NCI-H2171 treated with DMSO at 0.1 percent for 48 hours (cell line): ENCODE results near the gene TIMM44.
A peak's percentile ranks its signal among the peaks of the same experiment; 100 is the strongest.

Source experiments
- DNase-seq: peaks from one replicate; lab custom pipeline; 2025; lab: John Stamatoyannopoulos, UW

TIMM44 gene

DNA sequence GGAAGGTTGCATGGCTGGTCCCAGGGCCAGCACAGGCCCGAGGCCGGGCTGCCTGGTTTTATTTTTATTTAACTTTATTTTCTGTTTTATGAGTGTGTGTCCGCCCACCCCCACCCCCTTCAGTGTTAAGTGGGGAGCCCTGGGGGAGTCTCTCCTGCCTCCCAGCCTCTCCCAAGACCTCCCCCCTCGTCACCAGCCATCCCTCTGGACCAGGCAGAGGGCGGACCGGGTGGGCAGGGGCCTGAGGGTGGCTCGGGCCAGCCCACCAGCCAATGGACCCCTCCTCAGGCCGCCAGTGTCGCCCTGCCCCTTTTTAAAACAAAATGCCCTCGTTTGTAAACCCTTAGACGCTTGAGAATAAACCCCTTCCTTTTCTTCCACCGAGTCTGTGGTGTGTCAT, 29.4 kb downstream of the TIMM44 start:
- DNase-seq = no peak

GRCh38 chr19:7913652-7914051, 29.8 kb downstream of the TIMM44 start:
- DNase-seq = no peak

DNA sequence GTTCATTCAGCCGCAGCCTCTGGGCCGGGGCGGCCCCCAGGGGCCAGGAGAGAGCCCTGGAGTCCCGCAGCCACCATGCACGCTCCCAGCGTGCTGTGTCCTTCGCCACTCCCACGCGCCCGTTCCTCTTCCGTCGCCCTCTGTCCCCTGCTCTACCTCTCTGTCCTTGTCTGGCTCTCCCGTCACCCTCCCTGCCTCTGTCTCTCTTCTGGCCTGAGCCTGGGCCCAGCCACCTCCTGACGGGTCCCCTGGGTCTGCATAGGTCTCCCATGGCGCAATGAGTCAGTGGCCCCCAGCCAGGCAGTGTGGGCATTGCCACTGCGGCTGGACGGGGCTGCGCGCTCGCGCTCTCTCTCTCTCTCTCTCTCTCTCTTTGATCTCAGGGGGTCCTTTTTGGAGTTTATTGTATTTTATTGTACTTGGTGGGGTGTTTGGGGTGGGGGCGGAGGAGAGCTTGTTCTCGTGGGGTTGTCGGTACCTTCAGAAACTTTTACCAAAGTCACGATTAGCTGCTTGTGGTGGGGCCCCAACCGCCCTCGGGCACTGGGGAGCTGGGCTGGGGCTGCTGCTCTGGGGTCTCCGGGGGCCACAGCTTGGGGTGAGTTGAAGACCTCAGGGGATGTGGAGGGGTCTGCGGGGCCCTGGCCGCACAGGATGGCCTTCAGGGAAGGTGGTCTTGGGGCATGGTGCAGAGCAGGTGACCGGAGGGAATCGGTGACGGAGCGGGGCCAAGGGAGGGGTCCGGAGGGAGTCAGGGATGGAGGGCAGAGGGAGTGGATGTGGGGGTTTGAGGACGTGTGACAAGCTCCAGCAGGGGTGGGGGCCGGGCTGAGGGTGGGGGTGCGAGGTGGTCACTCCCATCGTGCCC, 30.5 kb downstream of the TIMM44 start:
- no peak for DNase-seq

GRCh38 chr19:7912144-7912696, 31.2 kb downstream of the TIMM44 start:
- no peak for DNase-seq

GRCh38 chr19:7911508-7912143, 31.8 kb downstream of the TIMM44 start:
- no peak for DNase-seq

- no peak for DNase-seq
Measured at GRCh38 chr19:7910321-7911161, 32.9 kb downstream of the TIMM44 start.

- DNase-seq = no peak
Measured at GRCh38 chr19:7909471-7910067, 33.9 kb downstream of the TIMM44 start.

DNA sequence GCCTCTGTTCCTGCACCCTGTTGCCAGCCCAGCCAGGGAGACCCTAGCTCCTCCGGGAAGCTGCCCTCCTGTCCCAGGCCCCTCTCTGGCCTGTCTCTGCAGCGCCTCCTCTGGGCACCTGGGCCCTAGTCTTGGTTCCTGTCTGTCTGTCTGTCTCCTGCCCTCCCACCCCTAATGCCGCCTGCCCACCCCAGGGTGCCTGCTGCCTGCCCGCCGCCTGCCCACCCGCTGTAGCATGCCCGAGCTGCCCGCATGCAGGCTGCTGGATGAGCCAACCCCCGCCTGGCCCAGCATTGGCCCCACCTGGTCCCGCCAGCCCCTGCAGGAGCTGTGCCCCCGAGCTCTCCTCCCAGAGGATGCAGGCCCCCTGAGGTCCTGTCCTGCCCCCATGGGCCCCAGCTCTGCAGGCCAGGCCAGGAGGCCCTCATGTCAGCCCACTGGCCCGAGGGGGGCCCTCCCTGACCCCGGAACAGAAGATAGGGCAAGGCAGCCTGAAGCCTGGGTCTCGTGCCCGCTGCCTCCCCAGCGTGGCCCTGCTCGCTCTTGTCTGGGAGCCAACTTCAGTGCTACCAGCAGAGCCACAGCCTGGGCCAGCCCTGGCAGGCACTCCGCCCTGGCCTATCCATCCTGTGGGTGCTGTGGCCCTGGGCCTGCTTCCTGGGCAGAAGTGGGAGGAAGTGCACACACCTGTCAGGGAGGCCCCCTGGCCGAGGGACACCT, 34.6 kb downstream of the TIMM44 start:
- DNase-seq = no peak

DNA sequence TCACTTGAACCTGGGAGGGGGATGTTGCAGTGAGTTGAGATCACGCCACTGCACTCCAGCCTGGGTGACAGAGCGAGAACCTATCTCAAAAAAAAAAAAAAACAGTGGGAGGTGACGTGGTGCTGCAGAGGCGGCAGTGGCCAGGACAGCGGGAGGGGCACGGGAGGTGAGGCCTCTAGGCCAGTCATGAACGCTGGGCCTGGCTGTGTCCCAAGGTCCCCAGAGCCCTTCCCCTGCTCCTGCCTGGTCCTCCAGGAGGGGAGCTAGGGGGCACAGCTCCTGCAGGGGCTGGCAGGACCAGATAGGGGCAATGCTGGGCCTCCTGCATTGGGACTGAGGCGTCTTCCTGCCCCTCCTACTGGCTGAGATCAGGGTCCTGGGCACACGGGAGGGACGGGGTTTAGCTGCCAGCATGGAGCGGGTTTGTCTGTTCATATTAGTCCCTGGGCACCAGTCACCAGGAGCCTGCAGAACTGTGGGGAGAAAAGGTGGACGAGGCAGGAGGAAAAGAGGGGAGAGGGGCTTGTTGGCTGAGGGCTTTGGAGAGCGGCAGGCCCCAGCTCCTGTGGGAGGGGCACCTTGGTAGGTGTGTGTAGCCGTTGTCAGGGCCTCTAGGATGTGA, 35.3 kb downstream of the TIMM44 start:
- no peak for DNase-seq

DNA sequence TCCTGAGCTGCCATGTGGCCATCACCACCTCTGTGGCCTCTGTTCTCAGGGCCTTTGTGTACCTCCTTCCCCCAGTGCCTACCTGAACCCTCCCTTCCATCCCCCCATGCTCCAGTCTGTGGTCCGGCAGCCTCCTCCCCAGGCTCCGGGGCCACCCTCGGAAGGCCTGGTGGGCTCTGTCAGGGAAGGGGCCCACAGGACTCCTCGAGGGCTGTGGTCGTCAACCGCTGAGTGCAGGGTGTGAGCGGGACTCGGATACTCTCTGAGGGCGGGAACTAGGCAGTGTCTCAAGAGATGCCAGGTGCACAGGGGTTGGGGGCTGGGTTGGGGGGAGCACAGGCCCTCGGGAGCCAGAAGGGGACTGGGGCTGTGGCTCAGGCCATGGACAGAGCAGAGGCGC, 35.9 kb downstream of the TIMM44 start:
- DNase-seq = no peak

GRCh38 chr19:7907122-7907521, 36.3 kb downstream of the TIMM44 start:
- no peak for DNase-seq

DNA sequence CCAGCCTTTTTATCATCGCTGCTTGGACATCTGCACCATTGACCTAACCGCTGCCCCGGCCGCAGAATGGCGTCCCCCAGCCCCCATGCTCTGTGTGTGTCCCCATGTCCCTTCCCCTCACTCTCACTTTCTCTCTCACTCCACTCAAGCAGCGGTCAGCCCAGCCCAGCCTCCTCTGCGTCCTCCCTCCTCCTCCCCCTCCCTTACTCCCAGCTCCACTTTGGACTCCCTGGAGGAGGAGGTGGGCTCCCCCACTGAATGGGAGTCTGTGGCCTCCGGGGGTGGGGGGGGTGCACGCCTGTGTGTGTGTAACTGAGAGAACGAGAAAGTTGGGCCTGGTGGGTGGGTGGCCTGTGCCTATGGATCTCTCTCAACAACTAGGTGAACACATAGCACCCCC, 37.6 kb downstream of the TIMM44 start:
- DNase-seq = no peak

DNA sequence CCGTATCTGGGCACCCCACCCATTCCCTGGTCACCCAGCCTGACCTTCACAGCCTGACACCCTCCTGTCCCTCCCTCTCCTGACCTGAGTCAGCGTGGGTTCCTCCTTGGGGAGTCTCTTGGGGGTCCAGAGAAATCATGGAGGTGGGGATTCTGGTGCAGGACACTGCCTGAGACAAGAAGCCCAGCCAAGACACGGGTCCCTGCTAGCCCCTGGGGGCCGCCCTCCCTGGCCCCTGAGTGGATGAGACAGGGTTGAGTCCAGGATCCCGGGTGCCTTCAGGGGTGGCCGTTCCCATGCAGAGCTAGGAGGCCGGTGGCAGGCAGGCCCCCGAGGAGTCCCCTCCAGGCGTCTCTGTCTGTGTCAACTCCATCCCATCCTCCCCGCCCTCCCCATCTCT, 38.2 kb downstream of the TIMM44 start:
- DNase-seq = no peak

DNA sequence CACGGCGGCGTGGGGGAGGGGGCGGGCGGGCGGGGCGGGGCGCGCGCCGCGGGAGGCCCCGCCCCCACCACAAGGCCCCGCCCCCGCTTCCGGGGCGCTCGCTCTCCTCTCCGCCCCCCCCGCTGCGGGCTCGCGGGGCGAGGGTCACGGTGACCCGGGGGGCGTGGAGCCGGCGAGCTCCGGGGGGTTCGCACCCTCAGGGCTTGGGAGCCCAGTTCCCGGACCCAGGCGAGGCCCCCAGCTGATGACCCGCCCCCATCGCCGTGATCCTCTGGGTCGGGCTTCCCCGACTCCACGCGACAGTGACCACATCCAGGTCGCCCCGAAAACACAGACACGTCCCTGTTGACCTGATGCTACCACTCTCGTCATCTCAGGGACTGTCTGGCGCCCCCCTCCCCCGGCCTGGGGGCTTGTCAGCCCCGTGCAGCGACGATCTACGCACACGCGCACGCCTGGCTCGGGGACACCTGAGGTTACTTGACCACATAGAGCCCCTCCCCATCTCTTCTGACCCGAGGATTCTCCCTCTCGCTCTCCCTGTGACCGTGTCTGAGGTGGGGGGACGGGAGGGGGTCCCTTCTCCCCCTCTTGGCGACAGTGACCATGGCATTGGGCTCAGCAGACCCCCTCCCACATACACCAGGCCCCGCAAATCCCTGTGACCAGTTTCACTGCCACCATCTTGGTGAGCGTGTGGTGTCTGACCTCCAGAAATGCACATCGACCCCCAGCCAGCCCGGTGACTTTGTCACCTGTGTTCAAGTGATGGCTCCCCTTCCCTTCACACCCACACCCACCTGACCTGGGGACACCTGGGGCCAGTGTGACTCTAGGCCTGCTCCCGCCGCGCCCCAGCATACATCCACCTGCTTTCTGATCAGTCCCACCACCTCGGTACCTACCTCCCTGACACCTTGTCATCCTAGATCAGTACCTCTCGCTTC, 39.1 kb downstream of the TIMM44 start:
- DNase-seq = no peak

GRCh38 chr19:7903244-7904073, 40.0 kb downstream of the TIMM44 start, which contains the start of gene MAP2K7:
MAP2K7 (plus strand) TSS chr19:7903877; CDS start chr19:7903945, 68 bp downstream.
- DNase-seq = peak; percentile 100

DNA sequence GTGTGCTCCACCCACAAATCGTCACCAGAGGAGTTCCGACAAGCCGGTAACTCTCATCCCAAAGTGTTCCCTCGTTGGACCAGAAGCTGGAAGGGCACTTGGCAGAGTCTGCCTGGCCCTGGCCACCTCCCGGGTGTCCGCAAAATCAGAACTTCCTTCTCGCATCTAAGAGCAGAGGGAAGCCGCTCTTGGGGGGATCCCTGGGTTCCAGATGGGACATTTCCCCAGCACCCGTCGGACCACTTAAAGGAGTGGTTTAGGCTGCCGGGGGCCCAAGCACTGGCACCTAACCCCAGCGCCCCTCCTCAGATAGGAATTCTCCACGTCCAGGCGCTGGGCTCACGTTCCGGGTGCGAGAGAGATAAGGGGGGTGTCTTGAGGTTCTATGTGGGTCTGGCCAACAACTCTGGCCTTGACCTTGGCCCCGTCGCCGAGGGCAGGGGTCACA, 40.6 kb downstream of the TIMM44 start:
- no peak for DNase-seq

GRCh38 chr19:7901337-7901736, 42.1 kb downstream of the TIMM44 start:
- DNase-seq = no peak

- no peak for DNase-seq
Measured at GRCh38 chr19:7900931-7901330, 42.5 kb downstream of the TIMM44 start.
